Fibroblast of pulmonary artery (primary cell): ENCODE results near the gene NTM.

Experiments used
- DNase-seq: peaks from one replicate; pipeline ENCODE4 v3.0.0-alpha.2; 2010; ENCODE audit warnings: low read depth
- H3K4me3 ChIP-seq: replicated peaks from 2 replicates; pipeline ENCODE4 v1.5.1; 2011; ENCODE audit warnings: low read depth, mild to moderate bottlenecking, control low read depth, low read length, moderate library complexity
- CTCF ChIP-seq: IDR thresholded peaks from 2 replicates; pipeline ENCODE4 v1.5.1; 2011; ENCODE audit warnings: mild to moderate bottlenecking, control low read depth, low read length, inconsistent platforms; ENCODE audit errors: missing control alignments

Gene NTM

DNA sequence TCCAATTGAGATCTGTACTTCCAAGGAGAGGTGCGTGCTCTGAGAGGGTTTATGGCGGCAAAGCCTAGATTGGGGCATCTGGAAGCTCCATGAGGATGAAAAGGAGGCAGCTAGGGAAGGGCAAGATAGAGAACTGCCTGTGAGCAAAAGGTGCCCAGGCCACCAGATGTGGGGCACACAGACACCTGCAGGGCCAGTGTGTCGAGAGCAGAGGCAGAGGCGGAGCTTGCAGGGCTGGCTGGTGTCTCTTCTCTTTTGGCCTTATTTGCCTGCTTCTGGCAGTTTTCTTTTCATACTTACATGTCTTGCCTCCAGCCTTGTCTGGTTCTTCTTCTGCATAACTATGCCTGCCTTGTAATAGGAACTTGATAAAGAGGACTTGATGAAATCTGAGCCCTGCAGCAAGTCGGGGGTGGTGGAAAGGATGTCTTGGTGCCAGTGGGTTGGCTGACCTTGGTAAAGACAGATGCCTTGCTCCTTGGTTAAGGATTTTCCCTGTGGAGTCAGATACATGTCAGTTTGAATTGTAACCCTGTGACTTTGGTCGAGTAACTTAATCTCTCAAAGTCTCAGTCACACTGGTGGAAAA is 680.3 kb downstream of the NTM start:
- DNase-seq = no peak
- no peak overlapping the region for H3K4me3 ChIP-seq
- no peak for TF ChIP-seq CTCF

- TF ChIP-seq CTCF = no peak
- H3K4me3 ChIP-seq = no peak overlapping the region
- DNase-seq = no peak
These were observed 681.3 kb downstream of the NTM start for GRCh38 chr11:132051704-132052103.

DNA sequence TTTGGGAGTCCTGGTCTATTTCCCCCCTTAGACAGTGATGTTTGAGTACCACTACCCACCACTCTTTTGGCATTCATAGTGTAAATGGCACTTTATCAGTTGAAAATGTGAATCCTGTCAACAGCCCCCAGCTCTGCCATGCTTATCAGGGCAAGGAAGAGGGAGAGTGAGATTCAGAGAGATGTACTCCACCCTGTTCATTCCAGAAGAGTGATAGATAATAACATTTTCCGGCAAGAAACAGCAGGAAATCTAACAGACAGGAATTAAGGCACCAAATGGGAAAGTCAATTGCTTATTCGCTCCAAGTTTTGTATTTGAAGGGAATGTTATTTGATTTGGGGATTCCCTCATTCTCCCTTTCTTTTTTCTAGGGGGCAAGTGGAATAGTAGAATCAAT is 681.9 kb downstream of the NTM start:
- H3K4me3 ChIP-seq = no peak overlapping the region
- no peak for TF ChIP-seq CTCF
- no peak for DNase-seq

GRCh38 chr11:132052904-132053303 is 682.5 kb downstream of the NTM start:
- peak; percentile 28 for DNase-seq

DNA sequence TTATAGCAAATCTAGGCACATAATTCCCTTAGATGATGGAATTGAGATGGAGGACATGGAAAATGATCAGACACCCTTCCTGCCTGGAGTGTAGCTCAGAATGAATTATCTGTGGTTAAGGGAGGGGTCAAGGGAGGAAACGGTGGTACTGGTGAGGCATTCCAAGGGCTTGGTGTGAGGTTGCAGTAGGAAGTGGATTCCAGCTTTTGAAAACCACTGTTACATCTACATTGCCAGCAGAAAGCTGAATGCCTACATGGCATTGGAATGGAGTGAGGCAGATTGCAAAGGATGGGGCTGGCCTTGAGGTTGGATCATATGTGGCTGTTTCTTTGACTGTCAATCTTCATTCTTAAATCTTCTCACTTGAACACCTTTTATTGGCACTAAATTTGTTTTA is 684.4 kb downstream of the NTM start:
- no peak for TF ChIP-seq CTCF
- peak; percentile 79 for DNase-seq
- no peak overlapping the region for H3K4me3 ChIP-seq

More at GRCh38 chr11:132052904-132053303, 682.5 kb downstream of the NTM start:
- H3K4me3 ChIP-seq = no peak overlapping the region
- no peak for TF ChIP-seq CTCF

GRCh38 chr11:132055296-132055695 is 684.9 kb downstream of the NTM start:
- no peak overlapping the region for H3K4me3 ChIP-seq
- DNase-seq = no peak
- TF ChIP-seq CTCF = no peak

- peak; percentile 72 for DNase-seq
- no peak for TF ChIP-seq CTCF
- no peak overlapping the region for H3K4me3 ChIP-seq
These were observed 686.3 kb downstream of the NTM start for GRCh38 chr11:132056689-132057088.
